Cardiac fibroblast (primary cell): ENCODE data around the gene SUSD1.

ENCODE experiments used
- DNase-seq, 2 donors: peaks; one replicate each; pipeline versions ENCODE4 v3.0.0 to v3.0.0-alpha.2; 2010; ENCODE audit warnings: low read depth in 2 of 2
- H3K4me3 ChIP-seq, 2 donors: replicated peaks in 1 of 2; 1 replicate in 1 of 2; 2 replicates in 1 of 2; pipeline ENCODE4 v1.5.1; 2011; ENCODE audit warnings: low read depth in 2 of 2, low read length in 2 of 2, mild to moderate bottlenecking in 2 of 2, moderate library complexity in 1 of 2
- TF ChIP-seq, protein P1 (sequence below): IDR thresholded peaks from one replicate; pipeline ENCODE4 v1.5.1; 2011; ENCODE audit warnings: low read depth, mild to moderate bottlenecking, low read length, inconsistent platforms

Gene SUSD1

DNA sequence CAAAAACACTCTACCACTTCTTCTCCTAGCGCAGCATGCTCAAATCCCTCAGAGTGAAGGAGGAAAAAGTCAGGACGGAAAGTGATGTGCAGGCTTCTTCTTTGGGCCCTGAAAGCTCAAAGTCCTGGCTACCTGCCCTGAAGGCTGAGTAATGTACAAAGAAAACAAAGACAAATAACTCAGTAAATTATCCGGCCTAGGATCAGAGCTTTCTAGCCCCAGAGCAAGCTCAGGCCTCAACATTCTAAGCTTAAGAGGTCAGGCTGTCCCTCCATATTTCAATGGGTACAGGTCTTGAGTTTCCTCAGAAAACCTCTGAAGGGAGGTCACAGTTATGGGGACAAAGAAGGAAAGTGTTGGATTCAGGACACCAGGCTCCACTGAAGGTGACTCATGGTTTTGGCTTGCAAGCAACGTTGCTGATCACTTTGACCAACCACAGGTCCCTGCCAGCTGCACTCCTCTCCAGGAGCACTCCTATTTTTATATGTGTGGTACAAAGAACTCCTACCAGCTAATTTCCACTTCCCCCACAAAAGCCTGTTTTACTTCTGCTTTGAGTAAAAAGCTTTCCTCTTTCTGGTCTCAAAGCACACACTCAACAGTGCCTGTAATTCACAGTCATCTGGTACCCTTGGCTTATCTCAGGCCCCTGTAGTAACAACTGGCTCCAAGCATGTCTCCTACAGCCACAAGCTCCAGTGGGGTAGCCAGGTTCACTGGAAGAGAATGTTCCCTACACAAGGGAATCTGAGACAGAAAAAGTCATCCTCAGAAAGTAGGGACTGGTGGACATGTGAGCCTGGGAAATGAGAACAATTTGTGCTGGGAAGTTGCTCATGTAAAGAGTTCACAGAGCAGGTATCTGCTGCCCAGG is 162.8 kb downstream of the SUSD1 start:
- DNase-seq: peak; percentile 89 to 98
- H3K4me3 ChIP-seq: no peak overlapping the region
- TF ChIP-seq, protein P1, sequence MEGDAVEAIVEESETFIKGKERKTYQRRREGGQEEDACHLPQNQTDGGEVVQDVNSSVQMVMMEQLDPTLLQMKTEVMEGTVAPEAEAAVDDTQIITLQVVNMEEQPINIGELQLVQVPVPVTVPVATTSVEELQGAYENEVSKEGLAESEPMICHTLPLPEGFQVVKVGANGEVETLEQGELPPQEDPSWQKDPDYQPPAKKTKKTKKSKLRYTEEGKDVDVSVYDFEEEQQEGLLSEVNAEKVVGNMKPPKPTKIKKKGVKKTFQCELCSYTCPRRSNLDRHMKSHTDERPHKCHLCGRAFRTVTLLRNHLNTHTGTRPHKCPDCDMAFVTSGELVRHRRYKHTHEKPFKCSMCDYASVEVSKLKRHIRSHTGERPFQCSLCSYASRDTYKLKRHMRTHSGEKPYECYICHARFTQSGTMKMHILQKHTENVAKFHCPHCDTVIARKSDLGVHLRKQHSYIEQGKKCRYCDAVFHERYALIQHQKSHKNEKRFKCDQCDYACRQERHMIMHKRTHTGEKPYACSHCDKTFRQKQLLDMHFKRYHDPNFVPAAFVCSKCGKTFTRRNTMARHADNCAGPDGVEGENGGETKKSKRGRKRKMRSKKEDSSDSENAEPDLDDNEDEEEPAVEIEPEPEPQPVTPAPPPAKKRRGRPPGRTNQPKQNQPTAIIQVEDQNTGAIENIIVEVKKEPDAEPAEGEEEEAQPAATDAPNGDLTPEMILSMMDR: no peak

DNA sequence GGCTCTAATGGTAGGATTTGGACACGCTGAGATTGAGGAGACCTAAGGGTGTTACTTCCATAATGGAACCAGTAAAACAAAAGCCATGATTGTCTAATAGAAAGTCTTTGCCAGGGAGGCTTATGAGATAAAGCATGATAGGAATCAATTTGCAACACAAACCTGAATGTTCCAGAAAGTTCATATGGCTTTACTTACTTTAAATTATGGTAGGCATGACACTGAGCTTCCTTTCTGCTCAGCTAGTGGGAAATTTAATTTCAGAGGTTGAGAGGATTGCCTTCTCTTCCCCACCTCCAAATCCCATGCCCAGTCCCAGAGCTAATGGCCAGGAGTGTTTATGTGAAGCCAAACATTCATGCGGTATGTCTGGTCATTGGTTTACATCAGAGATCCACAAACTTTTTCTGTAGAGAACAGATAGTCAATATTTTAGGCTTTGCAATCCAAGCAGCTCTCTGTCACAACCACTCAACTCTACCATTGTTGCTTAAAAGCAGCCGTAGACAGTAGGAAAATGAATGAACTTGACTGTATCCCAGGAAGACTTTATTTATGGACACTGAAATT is 164.0 kb downstream of the SUSD1 start:
- DNase-seq: no peak
- TF ChIP-seq, protein P1: no peak
- no peak overlapping the region for H3K4me3 ChIP-seq

DNA sequence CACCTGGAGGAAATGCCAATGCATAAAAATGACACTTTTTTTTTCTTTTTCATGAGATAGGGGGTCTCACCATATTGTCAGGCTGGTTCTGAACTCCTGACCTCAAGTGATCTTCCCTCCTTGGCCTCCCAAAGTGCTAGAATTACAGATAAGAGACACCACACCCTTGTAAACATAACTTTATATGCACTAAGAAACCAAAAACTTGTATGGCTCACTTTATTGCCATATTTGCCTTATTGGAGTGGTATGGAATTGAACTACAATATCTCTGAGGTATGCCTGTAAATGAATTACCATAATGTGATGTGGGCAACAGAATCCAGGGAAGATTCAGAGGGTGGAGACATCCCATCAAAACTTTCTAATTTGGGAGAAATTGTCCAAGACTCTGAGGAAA is 164.6 kb downstream of the SUSD1 start:
- no peak for DNase-seq
- TF ChIP-seq, protein P1: no peak
- no peak overlapping the region for H3K4me3 ChIP-seq

DNA sequence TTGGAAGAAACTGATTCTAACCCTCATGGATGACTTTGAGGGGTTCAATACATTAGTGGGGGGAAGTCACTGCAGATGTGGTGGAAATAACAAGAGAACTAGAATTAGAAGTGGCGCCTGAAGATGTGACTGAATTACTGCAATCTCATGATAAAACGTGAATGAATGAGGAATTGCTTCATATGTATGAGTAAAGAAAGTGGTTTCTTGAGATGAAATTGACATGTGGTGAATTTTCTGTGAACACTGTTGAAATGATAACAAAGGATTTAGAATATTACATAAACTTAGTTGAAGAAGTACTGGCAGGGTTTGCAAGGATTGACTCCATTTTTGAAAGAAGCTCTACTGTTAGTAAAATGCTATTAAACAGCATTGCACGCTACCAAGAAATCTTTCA is 165.4 kb downstream of the SUSD1 start:
- TF ChIP-seq, protein P1: no peak
- H3K4me3 ChIP-seq: no peak overlapping the region
- peak in 1 of 2 donors; percentile 64 for DNase-seq

DNA sequence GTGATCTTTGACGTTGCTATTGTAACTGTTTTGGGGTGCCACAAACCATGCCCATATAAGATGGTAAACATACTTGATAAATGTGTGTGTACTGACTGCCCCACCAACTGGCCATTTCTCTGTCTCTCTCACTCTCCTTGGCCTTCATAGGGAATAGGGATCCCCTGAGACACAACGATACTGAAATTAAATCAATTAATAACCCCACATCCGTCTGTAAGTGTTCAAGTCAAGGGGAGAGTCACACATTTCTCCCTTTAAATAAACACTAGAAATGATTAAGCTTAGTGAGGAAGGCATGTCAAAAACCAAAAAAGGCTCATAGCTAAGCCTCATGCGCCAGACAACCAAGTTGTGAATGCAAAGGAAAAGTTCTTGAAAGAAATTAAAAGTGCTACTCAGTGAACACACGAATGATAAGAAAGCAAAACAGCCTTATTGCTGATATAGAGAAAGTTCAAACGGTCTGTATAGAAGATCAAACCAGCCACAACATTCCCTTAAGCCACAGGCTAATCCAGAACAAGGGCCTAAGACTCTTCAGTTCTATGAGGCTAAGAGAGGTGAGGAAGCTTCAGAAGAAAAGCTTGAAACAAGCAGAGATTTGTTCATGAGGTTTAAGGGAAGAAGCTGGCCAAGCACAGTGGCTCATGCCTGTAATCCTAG is 167.4 kb downstream of the SUSD1 start:
- H3K4me3 ChIP-seq: no peak overlapping the region
- DNase-seq: no peak
- TF ChIP-seq, protein P1: no peak

DNA sequence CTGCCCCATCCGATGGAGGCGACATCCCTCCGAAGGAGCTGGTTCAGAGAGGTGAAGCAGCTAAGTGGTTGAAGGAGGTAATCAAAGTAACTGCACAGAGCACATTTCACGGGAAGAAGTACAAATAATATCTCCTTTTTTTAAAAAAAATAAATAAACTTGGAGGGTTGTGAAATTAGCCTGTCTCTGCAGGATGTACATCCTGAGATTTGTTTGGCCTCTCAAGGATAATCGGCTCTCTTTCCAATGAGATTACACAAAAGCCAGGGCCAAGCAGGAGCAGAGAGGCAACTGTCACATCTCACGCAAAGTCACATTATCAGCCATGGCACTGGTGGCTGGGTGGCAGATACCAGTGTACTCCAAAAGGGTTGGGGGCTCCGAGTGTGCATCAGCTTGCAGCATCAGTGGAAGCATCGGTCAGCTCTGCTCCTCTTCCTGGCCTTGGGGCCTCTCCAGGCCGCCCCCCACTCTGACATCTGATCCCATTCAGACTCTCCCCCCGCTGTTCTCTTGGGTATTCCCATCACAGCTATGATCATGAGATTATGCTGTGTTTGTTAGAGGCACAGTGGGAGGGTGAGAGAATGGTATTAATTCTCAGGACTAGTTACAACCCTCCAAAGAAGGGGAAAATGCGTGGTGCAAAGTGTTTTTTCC is 168.6 kb downstream of the SUSD1 start:
- TF ChIP-seq, protein P1: no peak
- DNase-seq: no peak
- H3K4me3 ChIP-seq: no peak overlapping the region
